Small intestine (tissue), 7 donors: ENCODE data around the gene SHISAL1. TPM values are rescaled to one million over a fixed set of nuclear protein-coding genes. Genes with fewer than 3 reads are reported as not detected.

Experiments
- DNase-seq, 2 donors: peaks; one replicate each; pipeline versions ENCODE4 v3.0.0 to v3.0.0-alpha.2; 2013
- FAIRE-seq: peaks from 2 replicates; lab custom pipeline; 2012; peaks lifted over from hg19 to GRCh38; lab: Jason Lieb, UNC
- H3K27ac ChIP-seq, 3 donors: one replicate each; pipeline ENCODE4 v1.5.1; 2013; ENCODE audit warnings: low read length in 2 of 3, mild to moderate bottlenecking in 2 of 3, control low read depth in 1 of 3, inconsistent platforms in 1 of 3, low read depth in 1 of 3, moderate library complexity in 1 of 3
- H3K27me3 ChIP-seq, 3 donors: one replicate each; pipeline ENCODE4 v1.6.1; 2013; ENCODE audit warnings: low read length in 3 of 3, inconsistent platforms in 1 of 3; ENCODE audit not compliant: control insufficient read depth in 3 of 3, insufficient read depth in 3 of 3
- H3K36me3 ChIP-seq, 3 donors: one replicate each; pipeline ENCODE4 v1.6.1; 2013; ENCODE audit warnings: low read length in 3 of 3, inconsistent platforms in 1 of 3, low read depth in 1 of 3, mild to moderate bottlenecking in 1 of 3, moderate library complexity in 1 of 3; ENCODE audit not compliant: control insufficient read depth in 3 of 3, insufficient read depth in 2 of 3
- H3K4me1 ChIP-seq, 3 donors: one replicate each; pipeline ENCODE4 v1.6.1; 2013; ENCODE audit warnings: low read length in 2 of 3, inconsistent platforms in 1 of 3, low read depth in 1 of 3, mild to moderate bottlenecking in 1 of 3, moderate library complexity in 1 of 3; ENCODE audit not compliant: control insufficient read depth in 3 of 3, insufficient read depth in 2 of 3
- H3K4me3 ChIP-seq, 3 donors: one replicate each; pipeline ENCODE4 v1.5.1; 2013; ENCODE audit warnings: low read length in 3 of 3, control low read depth in 1 of 3, inconsistent platforms in 1 of 3, low read depth in 1 of 3, mild to moderate bottlenecking in 1 of 3, moderate library complexity in 1 of 3
- H3K9me3 ChIP-seq, 2 donors: one replicate each; pipeline ENCODE4 v1.6.1; 2013; ENCODE audit warnings: low read depth in 1 of 2, low read length in 1 of 2; ENCODE audit not compliant: control insufficient read depth in 2 of 2, insufficient read depth in 1 of 2
- WGBS, 3 donors: extraction: QIAGEN DNeasy Blood & Tissue Kit; methylation state at CpG; one replicate each; pipeline ENCODE4 v1.1.7; 2013; 5-methylcytosine and 5-hydroxymethylcytosine counted together
- polyA plus RNA-seq, 4 donors: library from polyadenylated mRNA; stranded (reverse) in 3 of 4; unstranded in 1 of 4; fragments of 200-250 nt in 3 of 4; fragments of 120-200 nt in 1 of 4; gene quantifications; one replicate each; pipeline versions ENCODE4 v1.2.1 to v1.2.3, GENCODE V29; 2013
- donor health status: healthy with polysubstance abuse.
- donor health status: control.
- donor health status: control.
- donor health status: Bipolar disorder and iron deficiency.
- donor health status: healthy.

SHISAL1 gene
- polyA plus RNA-seq, 4 donors, result under 0.01 to 1.2 (median 0.55) TPM

GRCh38 chr22:44278243-44279068, 34.3 kb downstream of the SHISAL1 start:
- no peak overlapping the region for H3K27ac ChIP-seq
- H3K9me3 ChIP-seq, result no peaks in the 10 kb centered on the region
- no peak for FAIRE-seq
- WGBS, 3 donors, result 66 to 78% (median 73%) methylated on average over 17 of the region's 17 CpGs
- H3K4me1 ChIP-seq, result no peaks in the 10 kb centered on the region
- H3K36me3 ChIP-seq, result no peaks in the 10 kb centered on the region
- H3K4me3 ChIP-seq, result no peak overlapping the region
- H3K27me3 ChIP-seq, result no peaks in the 10 kb centered on the region
- DNase-seq, result no peak

DNA sequence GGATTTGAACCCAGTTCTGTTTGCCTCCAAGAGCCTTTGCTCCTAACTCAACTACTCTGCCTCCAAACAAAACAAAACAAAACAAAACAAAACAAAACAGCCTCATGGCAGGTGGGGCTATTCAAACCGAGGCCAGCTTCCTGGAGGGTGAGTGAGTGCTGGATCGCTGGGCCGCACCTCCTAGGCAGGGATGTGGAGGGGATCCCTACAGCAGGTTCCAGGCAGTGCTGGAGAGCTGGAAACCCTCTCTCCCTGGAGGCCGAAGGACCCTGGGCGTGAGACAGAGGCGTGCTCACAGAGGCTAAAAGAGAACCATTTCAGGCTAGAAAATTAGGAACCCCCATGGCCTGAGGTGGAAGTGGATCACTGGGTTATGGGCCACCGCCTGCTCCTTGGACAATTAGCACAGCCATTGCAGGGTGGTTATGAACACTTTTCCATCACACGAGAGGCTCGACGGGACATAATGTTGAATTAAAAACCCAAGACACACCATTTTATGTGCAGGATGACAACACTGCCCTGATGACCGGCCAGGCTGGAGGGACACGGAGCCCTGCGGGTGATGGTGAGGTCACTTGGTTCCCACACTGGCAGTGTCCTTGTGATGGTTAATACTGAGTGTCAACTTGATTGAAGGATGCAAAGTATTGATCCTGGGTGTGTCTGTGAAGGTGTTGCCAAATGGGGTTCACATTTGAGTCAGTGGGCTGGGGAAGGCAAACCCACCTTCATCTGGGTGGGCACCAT, 35.2 kb downstream of the SHISAL1 start:
- Histone ChIP-seq H3K27me3 (no peaks in the 10 kb centered on the region), H3K36me3 (no peaks in the 10 kb centered on the region), H3K9me3 (no peaks in the 10 kb centered on the region), H3K4me1 (no peaks in the 10 kb centered on the region), H3K4me3 (no peak overlapping the region), H3K27ac (no peak overlapping the region)
- no peak for DNase-seq
- FAIRE-seq, result no peak
- 83 to 88% (median 84%) methylated on average over 13 of the region's 13 CpGs for WGBS, 3 donors

GRCh38 chr22:44276706-44277356, 35.9 kb downstream of the SHISAL1 start:
- no peak for FAIRE-seq
- Histone ChIP-seq H3K36me3 (no peaks in the 10 kb centered on the region), H3K27ac (no peak overlapping the region), H3K27me3 (no peaks in the 10 kb centered on the region), H3K9me3 (no peaks in the 10 kb centered on the region), H3K4me3 (no peak overlapping the region), H3K4me1 (no peaks in the 10 kb centered on the region)
- WGBS, 3 donors, result 71 to 80% (median 78%) methylated on average over 17 to 18 of the region's 18 CpGs
- DNase-seq, result no peak

- Histone ChIP-seq H3K36me3 (no peaks in the 10 kb centered on the region), H3K4me1 (no peaks in the 10 kb centered on the region), H3K27ac (no peak overlapping the region), H3K4me3 (no peak overlapping the region), H3K27me3 (no peaks in the 10 kb centered on the region), H3K9me3 (no peaks in the 10 kb centered on the region)
- FAIRE-seq, result no peak
- WGBS, 3 donors, result 68 to 75% (median 72%) methylated on average over 10 of the region's 10 CpGs
- no peak for DNase-seq
Observed at GRCh38 chr22:44276041-44276440, 36.7 kb downstream of the SHISAL1 start.

DNA sequence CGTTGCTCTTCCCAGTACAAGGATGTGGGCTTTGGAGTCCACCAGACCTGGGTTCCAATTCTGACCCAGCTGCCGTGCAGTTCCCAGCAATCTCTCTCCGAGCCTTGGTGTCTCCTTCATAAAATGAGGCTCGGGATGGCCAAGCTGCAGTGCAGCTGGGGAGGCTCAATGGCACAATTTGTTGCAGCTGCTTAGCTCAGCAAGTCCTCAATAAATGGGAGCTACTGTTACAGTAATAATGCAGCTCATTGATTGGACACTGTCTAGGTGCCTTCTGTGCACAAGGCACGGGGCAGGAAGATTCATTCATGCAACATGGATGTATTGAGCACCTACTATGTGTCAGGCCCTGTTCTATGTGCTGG, 37.1 kb downstream of the SHISAL1 start:
- Histone ChIP-seq H3K4me1 (no peaks in the 10 kb centered on the region), H3K27ac (no peak overlapping the region), H3K9me3 (no peaks in the 10 kb centered on the region), H3K4me3 (no peak overlapping the region), H3K27me3 (no peaks in the 10 kb centered on the region), H3K36me3 (no peaks in the 10 kb centered on the region)
- FAIRE-seq, result no peak
- DNase-seq, result no peak
- WGBS, 3 donors, result 63 to 68% (median 68%) methylated on average over 5 of the region's 5 CpGs

DNA sequence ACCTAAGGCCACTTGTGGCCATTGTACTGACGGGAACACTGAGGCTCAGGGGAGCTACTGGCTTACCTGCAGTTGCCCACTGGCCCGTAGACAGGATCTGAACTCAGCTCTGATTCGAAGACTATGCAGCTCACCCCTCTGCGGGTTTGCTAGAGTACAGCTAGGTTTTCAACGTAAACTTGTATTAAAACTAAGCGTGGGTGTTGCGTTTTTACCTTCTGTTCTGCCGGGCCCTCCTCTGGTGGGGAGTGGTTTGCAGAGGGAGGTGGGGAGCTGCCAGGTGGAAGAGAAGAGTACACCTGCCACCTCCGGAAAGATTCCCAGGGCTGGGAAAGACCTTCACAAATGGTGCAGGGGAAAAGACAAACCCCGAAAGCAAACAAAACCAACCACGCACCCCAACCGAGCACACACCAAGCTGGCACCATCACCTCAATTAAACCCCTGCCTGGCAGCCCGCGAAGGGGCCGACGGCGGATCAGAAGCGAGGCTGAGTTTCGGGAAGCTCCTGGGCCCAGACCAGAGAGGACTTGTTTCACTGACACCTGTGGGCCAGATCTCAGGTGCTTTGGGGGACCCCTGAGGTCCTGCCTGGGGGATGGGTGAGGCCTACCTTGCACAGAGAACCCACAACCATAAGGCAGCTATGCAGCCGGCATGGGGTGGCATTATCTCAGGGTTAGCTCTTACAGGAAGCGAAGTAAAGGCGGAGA, 37.7 kb downstream of the SHISAL1 start:
- DNase-seq (no peak), FAIRE-seq (no peak)
- 87 to 91% (median 90%) methylated on average over 22 of the region's 22 CpGs for WGBS, 3 donors

GRCh38 chr22:44273175-44273574, 39.6 kb downstream of the SHISAL1 start:
- Histone ChIP-seq H3K9me3 (no peaks in the 10 kb centered on the region), H3K36me3 (no peaks in the 10 kb centered on the region), H3K4me3 (no peak overlapping the region), H3K27ac (no peak overlapping the region), H3K4me1 (no peaks in the 10 kb centered on the region), H3K27me3 (no peaks in the 10 kb centered on the region)
- no peak for FAIRE-seq
- no peak for DNase-seq
- WGBS, 3 donors, result 40 to 44% (median 40%) methylated on average over 5 of the region's 5 CpGs

More for the DNA sequence above, 37.7 kb downstream of the SHISAL1 start:
- H3K9me3 ChIP-seq, result no peaks in the 10 kb centered on the region
- H3K4me1 ChIP-seq, result no peaks in the 10 kb centered on the region
- H3K27ac ChIP-seq, result no peak overlapping the region
- H3K4me3 ChIP-seq, result no peak overlapping the region
- H3K27me3 ChIP-seq, result no peaks in the 10 kb centered on the region
- H3K36me3 ChIP-seq, result no peaks in the 10 kb centered on the region

GRCh38 chr22:44272401-44272771, 40.4 kb downstream of the SHISAL1 start:
- Histone ChIP-seq H3K27me3 (no peaks in the 10 kb centered on the region), H3K4me3 (no peak overlapping the region), H3K36me3 (no peaks in the 10 kb centered on the region), H3K9me3 (no peaks in the 10 kb centered on the region), H3K4me1 (no peaks in the 10 kb centered on the region), H3K27ac (no peak overlapping the region)
- 19 to 50% (median 39%) methylated on average over 5 of the region's 5 CpGs for WGBS, 3 donors
- FAIRE-seq (no peak), DNase-seq (no peak)
